Natural killer cell (primary cell): ENCODE data around the gene ERLIN1. TPM values are rescaled to one million over a fixed set of nuclear protein-coding genes. Genes with fewer than 3 reads are reported as not detected.

Experiments used
- ATAC-seq, 3 donors: fragments of 150-1000 bp in 2 of 3; fragments of 200-7000 bp in 1 of 3; cut with Tn5 transposase; 1 replicate in 1 of 3; 2 replicates in 2 of 3; pipeline ENCODE4 v1.10.0; 2021; ENCODE audit warnings: mild to moderate bottlenecking in 2 of 3, moderate library complexity in 2 of 3
- DNase-seq, 2 donors: peaks; one replicate each; pipeline versions ENCODE4 v3.0.0 to v3.0.0-alpha.2; 2013 to 2021; ENCODE audit warnings: mixed read lengths in 1 of 2
- H3K27ac ChIP-seq: one replicate; pipeline ENCODE4 v1.5.1; 2013; ENCODE audit warnings: mild to moderate bottlenecking, low read length
- H3K27me3 ChIP-seq: one replicate; pipeline ENCODE4 v1.6.1; 2013; ENCODE audit warnings: low read length; ENCODE audit not compliant: control insufficient read depth, insufficient read depth
- H3K36me3 ChIP-seq: one replicate; pipeline ENCODE4 v1.6.1; 2013; ENCODE audit warnings: low read length; ENCODE audit not compliant: control insufficient read depth, insufficient read depth
- H3K4me1 ChIP-seq: one replicate; pipeline ENCODE4 v1.6.1; 2013; ENCODE audit warnings: low read length; ENCODE audit not compliant: control insufficient read depth, insufficient read depth
- H3K4me3 ChIP-seq: one replicate; pipeline ENCODE4 v1.5.1; 2013; ENCODE audit warnings: low read length
- H3K9me3 ChIP-seq: one replicate; pipeline ENCODE4 v1.6.1; 2013; ENCODE audit warnings: low read length; ENCODE audit not compliant: control insufficient read depth, insufficient read depth
- H3K27ac Mint-ChIP-seq, 2 donors: one replicate each; pipeline ENCODE4 v1.8.0; 2022; ENCODE audit warnings: mild to moderate bottlenecking in 2 of 2, mixed read lengths in 2 of 2, moderate library complexity in 1 of 2
- H3K27me3 Mint-ChIP-seq, 2 donors: one replicate each; pipeline ENCODE4 v1.8.0; 2022; ENCODE audit warnings: low read depth in 2 of 2, mixed read lengths in 2 of 2
- H3K36me3 Mint-ChIP-seq: one replicate; pipeline ENCODE4 v1.8.0; 2022; ENCODE audit warnings: mixed read lengths
- H3K4me1 Mint-ChIP-seq, 2 donors: one replicate each; pipeline ENCODE4 v1.8.0; 2022; ENCODE audit warnings: mixed read lengths in 2 of 2
- H3K4me3 Mint-ChIP-seq: one replicate; pipeline ENCODE4 v1.8.0; 2022; ENCODE audit warnings: mild to moderate bottlenecking, moderate library complexity, mixed read lengths
- H3K9me3 Mint-ChIP-seq, 2 donors: one replicate each; pipeline ENCODE4 v1.8.0; 2022; ENCODE audit warnings: mixed read lengths in 2 of 2
- CTCF ChIP-seq: fragments of 200-600 bp; IDR thresholded peaks from one replicate; pipeline ENCODE4 v1.8.0; 2022; ENCODE audit warnings: antibody characterized with exemption
- whole genome bisulfite sequencing: methylation state at CpG from one replicate; pipeline ENCODE4 v1.1.7; 2013; ENCODE audit warnings: missing lambda C conversion rate; ENCODE audit not compliant: insufficient coverage; 5-methylcytosine and 5-hydroxymethylcytosine counted together
- intact Hi-C: fragments of 100-400 bp; cut with micrococcal nuclease; formaldehyde crosslinking; loops from one replicate; pipeline ENCODE4 v1.14.2; 2022
- total RNA-seq, 4 donors: library from RNA; stranded (reverse); fragments of 120-200 nt in 1 of 4; gene quantifications; one replicate each; pipeline versions ENCODE4 v1.2.3 to v1.2.4, GENCODE V29; 2013 to 2022

Gene ERLIN1
- total RNA-seq, 3 donors from 2014 or later (not counting 1 experiment from before 2014, with no cell fraction given) = 3.9 to 6.9 (median 5.1) TPM

- ATAC-seq (no peak), DNase-seq (no peak)
- no peaks in the 10 kb centered on the region for H3K9me3 Mint-ChIP-seq
- no peaks in the 10 kb centered on the region for H3K9me3 ChIP-seq
- no peaks in the 10 kb centered on the region for H3K4me1 ChIP-seq
- peaks cover 23% of the 10 kb centered on the region for H3K36me3 Mint-ChIP-seq
- no peak overlapping the region for H3K4me3 Mint-ChIP-seq
- 93% methylated on average over 2 of the region's 2 CpGs for WGBS
- no peak overlapping the region for H3K4me3 ChIP-seq
- peaks cover 8 to 12% of the 10 kb centered on the region in 2 donors for H3K4me1 Mint-ChIP-seq
- intact Hi-C loops = no loop called here
- H3K27me3 Mint-ChIP-seq = no peaks in the 10 kb centered on the region
- H3K27me3 ChIP-seq = no peaks in the 10 kb centered on the region
- TF ChIP-seq CTCF = no peak
- no peak overlapping the region for H3K27ac ChIP-seq
- no peak overlapping the region for H3K27ac Mint-ChIP-seq
- H3K36me3 ChIP-seq = peaks cover 40% of the 10 kb centered on the region
Measured at GRCh38 chr10:100192350-100192749, 6.5 kb upstream of the ERLIN1 start.

GRCh38 chr10:100186253-100187212 is 704 bp upstream of the ERLIN1 start:
- peaks cover 19% of the 10 kb centered on the region for H3K4me1 ChIP-seq
- Mint-ChIP-seq H3K36me3 (peaks cover 10% of the 10 kb centered on the region), H3K9me3 (no peaks in the 10 kb centered on the region), H3K4me1 (peaks cover 44 to 48% of the 10 kb centered on the region in 2 donors), H3K27ac (peak overlapping the region; percentile 92 to 98), H3K4me3 (peak overlapping the region; percentile 98), H3K27me3 (no peaks in the 10 kb centered on the region)
- TF ChIP-seq CTCF = no peak
- H3K4me3 ChIP-seq = peak overlapping the region; percentile 92
- DNase-seq = peak in 1 of 2 donors; percentile 25
- peaks cover 22% of the 10 kb centered on the region for H3K36me3 ChIP-seq
- H3K9me3 ChIP-seq = no peaks in the 10 kb centered on the region
- ATAC-seq = peak; percentile 53 to 74 (median 61)
- H3K27ac ChIP-seq = peak overlapping the region; percentile 53
- 36% methylated on average over 28 of the region's 28 CpGs for WGBS
- intact Hi-C loops = loop anchor here (1.0 kb wide), 1 partner anchor 81 kb away; the partner anchor contains the start of gene CWF19L1
- H3K27me3 ChIP-seq = no peaks in the 10 kb centered on the region

- DNase-seq (peak in 1 of 2 donors; percentile 36), ATAC-seq (no peak)
- intact Hi-C loops = no loop called here
Measured at GRCh38 chr10:100184840-100185239, 989 bp downstream of the ERLIN1 start.

More at GRCh38 chr10:100184840-100185239, 989 bp downstream of the ERLIN1 start:
- Mint-ChIP-seq H3K4me3 (peak overlapping the region; percentile 98), H3K27ac (peak overlapping the region; percentile 92 to 98), H3K36me3 (no peaks in the 10 kb centered on the region), H3K9me3 (no peaks in the 10 kb centered on the region), H3K4me1 (peaks cover 50 to 57% of the 10 kb centered on the region in 2 donors), H3K27me3 (no peaks in the 10 kb centered on the region)
- no peaks in the 10 kb centered on the region for H3K9me3 ChIP-seq
- H3K27ac ChIP-seq = peak overlapping the region; percentile 70
- H3K36me3 ChIP-seq = peaks cover 11% of the 10 kb centered on the region
- 6% methylated on average over 2 of the region's 4 CpGs for WGBS
- H3K4me1 ChIP-seq = peaks cover 19% of the 10 kb centered on the region
- peak overlapping the region; percentile 92 for H3K4me3 ChIP-seq
- TF ChIP-seq CTCF = no peak
- no peaks in the 10 kb centered on the region for H3K27me3 ChIP-seq
